HFF-Myc (cell line): ENCODE results near the gene MAGI1.

ENCODE experiments used
- DNase-seq: peaks from one replicate; pipeline ENCODE4 v3.0.0-alpha.2; 2011; ENCODE audit warnings: low read depth; ENCODE audit errors: extremely low read depth
- H3K4me3 ChIP-seq: replicated peaks from 2 replicates; pipeline ENCODE4 v1.5.1; 2011; ENCODE audit warnings: low read depth, mild to moderate bottlenecking, control low read depth, low read length
- CTCF ChIP-seq: IDR thresholded peaks from 2 replicates; pipeline ENCODE4 v1.5.1; 2012; ENCODE audit warnings: mild to moderate bottlenecking, low read depth, low read length, control low read depth; ENCODE audit errors: missing control alignments

The MAGI1 gene

GRCh38 chr3:65905771-65906170 is 132.9 kb downstream of the MAGI1 start:
- no peak overlapping the region for H3K4me3 ChIP-seq
- no peak for TF ChIP-seq CTCF
- DNase-seq, result no peak

- DNase-seq, result no peak
- no peak for TF ChIP-seq CTCF
- H3K4me3 ChIP-seq, result no peak overlapping the region
Measured at GRCh38 chr3:65904016-65904415, 134.7 kb downstream of the MAGI1 start.

GRCh38 chr3:65902304-65902793 is 136.4 kb downstream of the MAGI1 start:
- H3K4me3 ChIP-seq, result no peak overlapping the region
- no peak for DNase-seq
- TF ChIP-seq CTCF, result no peak

GRCh38 chr3:65901226-65901625 is 137.5 kb downstream of the MAGI1 start:
- H3K4me3 ChIP-seq, result no peak overlapping the region
- no peak for DNase-seq
- TF ChIP-seq CTCF, result no peak

- no peak for TF ChIP-seq CTCF
- DNase-seq, result no peak
- H3K4me3 ChIP-seq, result no peak overlapping the region
Measured at GRCh38 chr3:65899226-65899625, 139.5 kb downstream of the MAGI1 start.

- no peak for TF ChIP-seq CTCF
- no peak for DNase-seq
- no peak overlapping the region for H3K4me3 ChIP-seq
Measured at GRCh38 chr3:65897766-65898165, 141.0 kb downstream of the MAGI1 start.

GRCh38 chr3:65896321-65896720 is 142.4 kb downstream of the MAGI1 start:
- no peak for DNase-seq
- TF ChIP-seq CTCF, result no peak
- H3K4me3 ChIP-seq, result no peak overlapping the region
